ENCODE data around the gene CRY2.

DNA sequence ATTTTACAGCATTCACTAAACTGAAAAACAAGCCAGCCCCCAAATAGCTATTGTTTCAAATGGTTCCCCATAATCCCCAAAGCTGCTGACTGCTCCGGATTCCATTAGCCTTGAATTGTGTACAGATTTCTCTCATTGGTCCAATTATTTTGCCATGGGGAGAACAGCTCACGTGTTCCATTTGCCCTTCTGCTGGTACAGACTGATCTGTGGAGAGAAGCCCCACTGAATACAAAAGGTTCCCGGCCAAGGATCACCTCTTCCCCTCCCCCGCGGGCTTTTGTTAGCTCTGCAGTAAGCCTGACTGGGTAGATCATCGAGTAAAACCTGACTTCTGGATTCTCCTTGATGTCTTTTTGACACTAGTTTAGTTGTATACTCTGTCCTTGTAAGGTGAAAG, 29.1 kb downstream of the CRY2 start:
- TF ChIP-seq, protein P1, sequence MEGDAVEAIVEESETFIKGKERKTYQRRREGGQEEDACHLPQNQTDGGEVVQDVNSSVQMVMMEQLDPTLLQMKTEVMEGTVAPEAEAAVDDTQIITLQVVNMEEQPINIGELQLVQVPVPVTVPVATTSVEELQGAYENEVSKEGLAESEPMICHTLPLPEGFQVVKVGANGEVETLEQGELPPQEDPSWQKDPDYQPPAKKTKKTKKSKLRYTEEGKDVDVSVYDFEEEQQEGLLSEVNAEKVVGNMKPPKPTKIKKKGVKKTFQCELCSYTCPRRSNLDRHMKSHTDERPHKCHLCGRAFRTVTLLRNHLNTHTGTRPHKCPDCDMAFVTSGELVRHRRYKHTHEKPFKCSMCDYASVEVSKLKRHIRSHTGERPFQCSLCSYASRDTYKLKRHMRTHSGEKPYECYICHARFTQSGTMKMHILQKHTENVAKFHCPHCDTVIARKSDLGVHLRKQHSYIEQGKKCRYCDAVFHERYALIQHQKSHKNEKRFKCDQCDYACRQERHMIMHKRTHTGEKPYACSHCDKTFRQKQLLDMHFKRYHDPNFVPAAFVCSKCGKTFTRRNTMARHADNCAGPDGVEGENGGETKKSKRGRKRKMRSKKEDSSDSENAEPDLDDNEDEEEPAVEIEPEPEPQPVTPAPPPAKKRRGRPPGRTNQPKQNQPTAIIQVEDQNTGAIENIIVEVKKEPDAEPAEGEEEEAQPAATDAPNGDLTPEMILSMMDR (IDR thresholded peaks at IDR 0.05) = no peak
- TF ChIP-seq POLR2A (IDR thresholded peaks at IDR 0.05) = no peak

Measured in esophagus squamous epithelium (tissue), 4 donors.